GM19023 (cell line): Measurements from ENCODE around the gene FBXO15.

Experiments used
- ATAC-seq: cut with Tn5 transposase; IDR thresholded peaks from one replicate; pipeline ENCODE4 v1.9.1; 2021; ENCODE audit warnings: mild to moderate bottlenecking, moderate library complexity; ENCODE audit not compliant: unreplicated experiment

FBXO15 gene, protein sequence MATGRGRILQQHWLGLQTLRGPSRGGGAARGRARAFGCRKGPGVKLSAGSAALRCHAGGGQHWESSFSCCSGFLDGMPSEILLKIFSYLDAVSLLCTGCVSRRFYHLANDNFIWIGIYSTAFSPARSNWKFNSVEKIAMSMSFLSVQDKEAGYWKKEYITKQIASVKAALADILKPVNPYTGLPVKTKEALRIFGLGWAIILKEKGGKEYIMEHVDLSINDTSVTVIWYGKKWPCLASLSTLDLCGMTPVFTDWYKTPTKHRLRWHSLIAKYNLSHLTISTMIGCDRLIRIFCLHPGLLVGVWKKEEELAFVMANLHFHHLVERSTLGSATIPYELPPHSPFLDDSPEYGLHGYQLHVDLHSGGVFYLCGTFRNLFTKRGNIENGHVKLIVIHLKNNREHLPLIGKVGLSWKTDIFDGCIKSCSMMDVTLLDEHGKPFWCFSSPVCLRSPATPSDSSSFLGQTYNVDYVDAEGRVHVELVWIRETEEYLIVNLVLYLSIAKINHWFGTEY

GRCh38 chr18:74147779-74148542 lies at the start of gene FBXO15, which contains the start of gene TIMM21:
Gene FBXO15, minus strand, starts transcription at chr18:74147834. Its CDS starts 49 bp downstream, at chr18:74147785.
Gene TIMM21, plus strand, starts transcription at chr18:74148523. Its CDS starts 286 bp downstream, at chr18:74148809.
- ATAC-seq, result peak; percentile 87

DNA sequence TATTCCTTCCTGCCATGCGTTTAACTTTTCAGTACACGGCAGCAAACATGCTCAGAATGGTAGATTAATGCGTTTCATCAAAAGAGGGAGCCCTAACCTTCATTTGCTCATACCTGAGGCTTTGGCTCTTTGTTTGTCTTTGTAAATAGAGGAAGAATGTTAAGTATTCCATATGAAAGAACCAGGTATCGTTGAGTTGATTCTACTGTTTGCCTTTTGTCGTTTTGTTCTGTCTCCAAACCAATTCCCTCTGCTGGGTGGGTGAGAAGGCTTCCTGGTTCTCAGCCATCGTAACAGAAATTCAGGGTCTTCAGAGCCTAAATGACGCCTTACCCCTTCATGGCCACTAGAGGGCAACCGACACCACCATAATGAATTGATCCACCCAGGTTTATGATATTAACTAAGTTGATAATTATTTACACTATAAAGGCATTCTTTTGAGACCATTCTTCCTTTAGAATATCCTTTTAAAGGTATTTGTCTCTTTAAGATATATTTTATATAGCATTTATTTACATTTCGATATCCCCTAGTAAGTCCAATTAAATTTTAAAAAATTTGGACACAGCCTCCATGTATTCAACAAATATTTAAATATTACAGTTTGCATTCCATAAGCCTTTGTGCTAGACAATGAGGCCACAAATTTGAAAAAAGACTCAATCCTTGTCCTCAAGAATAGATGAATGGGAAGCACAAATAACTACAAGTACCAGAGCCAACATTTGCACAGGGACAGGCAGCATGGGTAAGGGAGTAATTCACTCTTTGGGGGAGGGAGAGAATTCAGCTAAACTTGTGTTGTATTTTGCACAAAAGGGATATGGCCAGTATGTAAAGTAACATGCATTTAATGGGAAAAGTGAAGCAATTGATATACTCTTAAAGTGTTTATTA lies 48.8 kb upstream of the FBXO15 start:
- peak; percentile 82 for ATAC-seq

GRCh38 chr18:74194691-74195090 lies 47.1 kb upstream of the FBXO15 start:
- ATAC-seq, result no peak

GRCh38 chr18:74191577-74191976 lies 43.9 kb upstream of the FBXO15 start:
- ATAC-seq, result no peak

DNA sequence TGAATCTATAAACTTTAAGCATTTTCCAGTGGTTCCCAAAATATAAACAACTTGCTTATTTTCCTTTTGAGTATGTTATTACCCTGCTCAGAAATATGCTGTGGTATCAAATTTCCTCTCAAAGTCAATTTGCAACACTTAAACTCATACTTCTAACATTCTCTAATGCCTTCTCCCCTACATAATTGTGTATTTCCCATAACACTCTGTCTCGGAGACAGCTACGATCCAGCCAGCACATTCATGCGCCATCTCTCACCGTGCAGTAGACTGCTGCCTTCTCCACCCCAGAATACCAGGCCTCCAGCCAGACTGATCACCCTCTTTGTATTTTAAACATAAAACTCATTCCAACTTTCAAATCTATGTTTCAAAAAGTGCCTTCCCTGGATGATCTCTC lies 42.5 kb upstream of the FBXO15 start:
- no peak for ATAC-seq

- no peak for ATAC-seq
These were observed 39.0 kb upstream of the FBXO15 start for GRCh38 chr18:74186661-74187060.

DNA sequence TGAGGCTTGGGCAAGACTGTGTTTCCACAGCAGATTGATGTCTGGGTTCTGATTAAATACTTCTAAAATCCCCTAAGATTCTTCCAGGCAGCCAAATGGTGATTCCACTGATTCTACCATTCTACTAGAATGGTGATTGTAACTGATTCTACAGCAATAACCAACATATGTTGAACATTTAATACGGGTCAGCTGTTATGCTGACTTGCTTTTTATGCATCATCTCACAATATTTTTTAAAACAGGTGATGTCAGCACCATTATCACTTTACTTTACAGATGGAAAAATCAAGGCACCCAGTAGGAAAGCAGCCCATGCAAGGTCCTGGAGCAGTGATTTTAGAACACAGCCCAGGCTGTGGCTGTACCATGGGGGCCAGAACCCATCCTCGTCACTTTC lies 38.2 kb upstream of the FBXO15 start:
- no peak for ATAC-seq

- ATAC-seq, result no peak
These were observed 37.2 kb upstream of the FBXO15 start for GRCh38 chr18:74184875-74185274.

GRCh38 chr18:74183130-74183529 lies 35.5 kb upstream of the FBXO15 start:
- ATAC-seq, result no peak

- ATAC-seq, result no peak
These were observed 34.7 kb upstream of the FBXO15 start for GRCh38 chr18:74182335-74182734.

DNA sequence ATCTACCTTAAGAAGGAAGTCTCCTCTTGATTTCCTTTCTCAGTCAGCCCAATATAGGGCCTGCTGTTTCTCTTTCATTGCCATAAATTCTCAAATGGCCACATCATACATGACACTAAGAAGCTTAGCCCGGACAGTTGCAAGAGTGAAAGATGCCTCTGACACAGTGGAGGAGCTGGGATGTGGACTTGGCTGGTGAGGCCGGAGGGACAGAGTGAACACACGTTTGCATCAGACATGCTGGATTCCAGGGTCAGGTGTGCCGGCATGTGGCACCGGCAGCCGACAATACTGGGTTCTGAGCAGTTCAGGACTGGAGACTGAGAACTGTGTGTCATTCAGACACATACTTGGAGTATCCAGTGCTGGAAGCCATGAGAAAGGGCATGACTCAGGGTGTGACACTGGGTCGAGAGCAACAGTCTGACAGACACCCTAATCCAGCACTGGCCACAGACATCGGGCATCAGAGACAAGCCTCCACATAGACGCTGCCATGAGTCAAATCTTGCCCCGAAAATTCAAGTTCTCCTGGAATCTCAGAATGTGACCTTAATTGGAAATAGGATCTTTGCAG lies 32.1 kb upstream of the FBXO15 start:
- ATAC-seq, result no peak

DNA sequence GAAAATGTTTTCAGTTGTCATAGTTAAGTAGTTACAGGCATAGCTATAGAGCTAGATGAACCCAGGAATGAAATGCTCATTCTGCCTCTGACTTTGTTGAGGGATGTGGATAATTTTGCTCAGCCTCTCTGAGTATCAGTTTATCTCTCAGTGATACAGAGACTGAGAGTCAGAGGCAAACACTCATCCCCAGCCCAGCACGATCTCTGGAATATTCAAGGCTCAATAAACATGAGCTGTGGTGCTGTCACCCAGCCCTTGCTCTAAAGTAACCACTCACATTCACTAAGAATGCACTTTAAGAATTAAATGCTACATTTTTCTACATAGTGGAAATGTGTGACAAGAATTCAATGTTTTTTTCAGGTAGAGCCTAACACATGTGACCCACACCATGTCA lies 31.2 kb upstream of the FBXO15 start:
- ATAC-seq, result no peak

- no peak for ATAC-seq
These were observed 28.0 kb upstream of the FBXO15 start for GRCh38 chr18:74175658-74176057.

- ATAC-seq, result no peak
These were observed 25.8 kb upstream of the FBXO15 start for GRCh38 chr18:74173434-74173750.

DNA sequence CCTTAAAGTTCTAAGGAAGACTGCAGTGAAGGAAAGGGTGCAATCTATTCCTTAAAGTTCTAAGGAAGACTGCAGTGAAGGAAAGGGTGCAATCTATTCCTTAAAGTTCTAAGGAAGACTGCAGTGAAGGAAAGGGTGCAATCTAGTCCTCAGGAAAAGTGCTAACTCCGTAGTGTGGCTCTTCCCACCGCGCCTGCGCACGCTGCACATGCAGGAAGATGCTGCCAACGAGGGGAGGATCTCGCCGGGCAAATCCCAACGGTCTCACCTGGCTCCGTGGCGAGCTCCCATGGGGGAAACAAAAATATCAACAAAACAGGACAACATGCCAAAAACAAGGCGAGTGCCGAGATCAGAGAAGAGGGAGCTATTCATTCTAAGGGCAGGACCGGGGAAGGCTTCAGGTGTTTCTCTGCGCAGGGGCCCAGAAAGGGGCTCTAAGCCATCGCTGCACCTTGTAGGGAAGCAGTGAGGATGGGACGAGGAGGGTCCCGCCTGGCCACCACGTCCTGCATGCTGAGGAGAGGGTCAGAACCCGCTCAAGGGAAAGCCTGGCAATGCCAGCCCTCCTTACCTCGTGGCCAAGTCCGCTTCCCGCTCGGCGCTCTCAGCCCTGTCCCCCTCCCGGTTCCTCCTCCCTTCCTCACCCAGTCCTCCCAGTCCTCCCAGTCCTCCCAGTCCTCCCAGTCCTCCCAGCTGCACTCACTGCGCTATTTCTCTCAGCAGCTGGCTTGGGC lies 25.2 kb upstream of the FBXO15 start:
- ATAC-seq, result no peak

GRCh38 chr18:74171910-74172606 lies 24.4 kb upstream of the FBXO15 start:
- peak; percentile 95 for ATAC-seq

DNA sequence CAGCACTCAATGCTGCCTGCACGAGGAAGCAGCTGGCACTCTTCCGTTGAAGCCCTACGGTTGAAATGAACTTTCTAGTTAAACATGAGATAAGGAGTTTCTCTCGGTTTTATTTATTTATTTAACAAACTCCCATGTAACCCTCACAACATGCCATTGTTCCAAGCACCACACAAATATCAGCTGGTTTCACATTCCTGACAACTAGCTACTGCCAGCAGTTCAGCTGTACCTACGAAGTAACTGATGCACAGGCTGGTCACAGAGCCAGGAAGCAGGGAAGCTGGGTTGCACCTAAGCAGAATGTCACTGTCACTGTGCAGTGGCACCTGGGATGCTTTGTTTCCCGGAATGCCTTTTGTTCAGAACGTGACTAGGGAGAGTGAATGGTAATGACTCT lies 18.8 kb upstream of the FBXO15 start:
- ATAC-seq, result no peak

GRCh38 chr18:74163019-74163660 lies 15.5 kb upstream of the FBXO15 start:
- ATAC-seq, result peak; percentile 72

- no peak for ATAC-seq
These were observed 7.6 kb upstream of the FBXO15 start for GRCh38 chr18:74155276-74155675.
